Measurements from ENCODE around the gene MYBPC2.
"Not testable (repeated sequence)": the region's sequence is repeated elsewhere in the genome, so short reads cannot be mapped to it uniquely, and the experiment has no call there.

MYBPC2 gene

DNA sequence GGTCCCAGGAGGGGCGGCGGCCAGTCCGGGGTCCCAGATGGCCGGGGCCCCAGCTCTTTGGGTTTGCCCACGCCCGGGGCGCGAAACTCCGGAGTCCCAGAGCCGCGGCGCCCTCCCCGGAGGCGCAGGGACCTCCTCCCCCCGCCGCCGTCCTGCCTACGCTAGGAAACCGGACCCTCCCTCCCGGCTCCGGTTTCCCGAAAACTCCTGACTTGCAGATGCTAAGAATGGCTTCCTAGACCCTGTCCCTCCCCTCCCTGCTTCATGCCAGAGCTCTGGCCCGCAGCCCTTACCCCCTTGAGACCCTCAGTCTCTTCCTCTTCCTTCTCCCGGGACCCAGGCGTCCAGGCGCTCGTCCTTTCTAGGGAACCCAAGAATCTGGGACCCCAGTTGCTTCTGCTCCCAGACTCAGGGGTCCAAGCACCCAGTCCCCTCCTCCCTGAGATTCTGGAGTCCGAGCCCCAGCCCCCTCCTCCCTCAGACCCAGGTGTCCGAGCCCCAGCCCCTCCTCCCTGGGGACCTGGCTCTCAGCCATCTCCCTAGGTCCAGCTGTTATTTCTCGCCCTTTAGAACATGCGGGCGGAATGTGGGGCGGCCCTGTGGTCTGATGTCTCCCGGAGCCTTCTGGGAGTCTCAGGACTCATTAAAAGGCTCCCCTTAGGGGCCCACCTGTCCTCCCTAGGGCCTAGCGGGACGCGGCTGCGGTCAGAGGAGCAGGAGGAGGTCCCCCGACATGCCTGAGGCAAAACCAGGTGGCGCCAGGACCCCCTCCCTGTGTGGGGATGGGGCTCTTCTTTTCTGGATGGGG, at the start of gene MYBPC2:
TSS of gene MYBPC2 (plus strand) at position 672 of the 808 bp plus-strand sequence. CDS start at position 734, 62 bp downstream.
- DNase-seq (ENCODE audit: low read depth in 2 of 2), result no peak

DNA sequence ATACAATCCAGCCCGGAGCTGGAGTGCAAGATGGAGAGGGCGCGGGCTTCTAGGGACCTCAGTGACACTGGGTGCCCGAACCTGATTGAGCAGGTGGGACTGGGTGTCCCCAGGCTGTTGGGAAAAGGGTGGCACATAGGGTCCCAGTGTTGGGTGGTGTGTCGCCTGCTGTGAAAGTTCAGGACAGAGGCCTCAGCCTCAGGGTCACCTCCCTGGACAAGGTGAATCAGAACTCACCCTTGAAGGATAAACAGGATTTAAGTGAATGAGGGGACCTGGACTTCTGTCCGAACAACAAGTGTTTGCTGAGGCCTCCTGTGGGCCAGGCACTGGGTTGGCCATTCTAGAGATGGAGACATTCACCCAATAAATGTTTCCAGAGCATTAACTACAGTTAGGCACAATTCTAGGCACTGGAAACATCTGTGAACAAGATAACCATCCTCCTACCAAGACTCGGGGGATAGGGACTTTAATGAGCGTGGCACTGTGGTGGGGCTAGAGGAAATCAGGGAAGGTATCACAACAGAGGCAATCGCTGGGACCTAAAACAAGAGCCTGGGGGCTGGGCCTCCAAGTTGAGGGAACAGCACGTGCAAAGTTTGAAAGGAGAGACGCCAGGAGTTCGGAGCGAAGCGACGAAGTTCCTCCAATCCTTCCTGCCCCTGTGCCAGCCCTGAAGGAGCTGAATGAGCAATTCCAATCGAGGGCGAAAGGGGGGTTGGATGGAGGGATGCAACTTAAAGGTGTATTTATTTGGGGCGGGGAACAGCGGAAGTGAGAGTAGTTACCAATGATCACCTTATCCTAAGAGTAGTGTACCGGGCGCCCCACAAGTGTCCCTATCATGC, 49.5 kb upstream of the MYBPC2 start:
- DNase-seq (ENCODE audit: low read depth in 2 of 2), result no peak

DNA sequence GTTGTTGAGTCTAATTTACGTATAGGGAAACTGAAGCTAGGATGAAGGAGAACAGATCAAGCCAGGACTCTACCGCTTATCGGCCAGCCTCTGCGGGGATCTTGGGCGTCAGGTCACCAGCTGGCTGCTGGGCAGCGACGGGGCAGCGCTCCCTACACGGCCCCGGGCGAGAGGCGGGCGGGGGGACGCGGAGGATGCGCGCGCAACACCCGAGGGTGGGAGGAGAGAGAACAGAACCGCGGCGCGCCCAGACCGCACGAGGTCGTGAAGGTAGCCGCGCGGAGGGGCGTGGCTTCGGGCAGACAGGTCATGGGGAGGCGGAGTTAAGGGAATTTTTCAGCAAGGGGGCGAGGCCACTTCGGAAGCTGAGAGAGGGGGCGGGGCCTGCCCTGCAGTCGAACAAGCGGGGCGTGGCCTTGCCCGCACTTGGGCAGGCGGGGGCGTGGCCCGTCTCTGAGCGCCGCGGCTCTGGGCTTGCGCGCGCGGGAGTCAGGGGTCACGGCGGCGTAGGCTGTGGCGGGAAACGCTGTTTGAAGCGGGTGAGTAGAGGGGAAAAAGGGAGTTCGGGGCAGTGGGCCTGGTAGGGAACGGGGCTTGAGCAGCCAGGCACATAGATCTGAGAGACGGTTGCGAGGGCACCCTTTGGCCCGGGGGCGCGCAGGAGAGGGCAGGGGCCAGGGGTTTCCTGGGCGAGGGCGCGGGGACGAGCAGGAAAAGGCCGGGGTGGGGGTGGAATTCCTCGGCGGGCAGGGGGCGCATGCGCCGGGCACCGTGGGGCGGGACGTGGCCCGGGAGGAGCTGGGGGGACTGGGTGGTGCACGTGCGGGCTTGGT, 48.6 kb upstream of the MYBPC2 start, which contains the start of gene POLD1:
TSS of gene POLD1 (plus strand) at position 496 of the 833 bp plus-strand sequence. CDS start 14,505 bp downstream, outside the sequence.
- peak; percentile 99 for DNase-seq (ENCODE audit: low read depth in 2 of 2)

DNA sequence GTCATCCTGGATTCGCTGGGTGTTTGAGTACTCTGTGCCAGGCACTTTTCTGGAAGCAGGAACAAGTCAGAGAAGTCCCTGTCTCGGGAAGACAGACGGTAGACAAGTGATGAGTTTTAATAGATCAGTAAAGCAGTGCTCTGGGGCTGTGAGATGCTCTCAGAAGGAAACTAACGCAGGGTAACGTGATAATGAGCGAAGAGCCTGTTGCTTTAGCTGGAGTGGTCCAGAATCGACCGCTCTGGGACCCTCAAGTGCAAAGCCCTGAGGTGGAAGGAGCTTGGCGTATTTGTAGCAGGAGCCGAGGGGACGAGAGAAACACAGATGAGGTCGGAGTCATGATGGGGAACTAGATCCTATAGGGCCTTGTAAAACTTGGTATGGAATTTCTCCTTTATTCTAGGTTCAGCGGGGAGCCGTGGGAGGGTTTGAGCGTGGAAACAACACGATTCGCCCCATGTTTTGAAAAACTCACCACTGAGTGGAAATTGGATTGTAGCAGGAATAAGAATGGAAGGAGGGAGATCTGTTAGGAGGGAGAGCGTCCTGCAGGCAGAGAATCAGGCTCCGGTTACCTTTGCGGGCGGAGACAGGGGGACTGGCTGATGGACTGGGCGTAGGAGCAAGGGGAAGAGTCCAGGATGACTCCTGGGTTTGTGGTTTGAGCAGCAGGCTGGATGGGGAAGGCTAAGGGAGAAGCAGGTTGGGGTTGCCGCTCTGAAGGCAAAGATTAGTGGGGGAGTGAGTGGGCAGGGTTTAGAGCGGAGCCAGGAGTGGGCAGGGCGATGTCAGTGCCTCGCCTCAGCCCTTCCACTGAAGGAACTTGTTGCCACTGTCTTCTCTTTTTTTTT, 47.8 kb upstream of the MYBPC2 start:
- DNase-seq (ENCODE audit: low read depth in 2 of 2), result no peak

DNA sequence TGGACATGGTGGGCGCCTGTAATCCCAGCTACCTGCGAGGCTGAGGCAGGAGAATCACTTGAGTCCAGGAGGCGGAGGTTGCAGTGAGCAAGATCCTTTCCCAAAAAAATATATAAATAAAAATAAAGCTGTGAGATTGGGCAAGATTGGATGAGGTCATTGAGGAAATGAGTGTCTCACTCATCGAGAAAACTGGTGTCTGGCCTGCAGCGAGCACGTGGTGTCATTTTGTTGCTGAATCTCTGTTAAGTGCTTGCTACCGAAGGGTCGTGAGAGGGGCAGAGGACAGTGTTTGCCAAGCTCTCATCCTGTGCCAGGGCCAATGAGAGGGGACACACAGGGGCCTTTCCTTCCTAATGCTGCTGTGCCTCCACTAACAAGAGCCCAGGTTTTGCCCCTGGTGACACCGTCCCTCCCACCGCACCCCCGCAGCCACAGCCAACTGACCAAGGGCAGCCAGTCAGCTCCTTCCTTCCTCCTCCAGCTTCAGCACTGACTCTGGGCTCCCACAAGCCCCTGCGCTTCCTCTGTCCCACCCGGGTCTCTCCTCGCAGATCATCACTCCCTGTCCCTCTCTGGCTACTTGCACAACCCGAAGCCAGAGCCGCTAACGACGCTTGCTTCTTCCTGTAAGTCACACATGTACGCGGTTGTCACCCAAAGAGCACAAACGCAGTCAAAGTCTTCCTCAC, 45.4 kb upstream of the MYBPC2 start:
- no peak for DNase-seq (ENCODE audit: low read depth in 2 of 2)

DNA sequence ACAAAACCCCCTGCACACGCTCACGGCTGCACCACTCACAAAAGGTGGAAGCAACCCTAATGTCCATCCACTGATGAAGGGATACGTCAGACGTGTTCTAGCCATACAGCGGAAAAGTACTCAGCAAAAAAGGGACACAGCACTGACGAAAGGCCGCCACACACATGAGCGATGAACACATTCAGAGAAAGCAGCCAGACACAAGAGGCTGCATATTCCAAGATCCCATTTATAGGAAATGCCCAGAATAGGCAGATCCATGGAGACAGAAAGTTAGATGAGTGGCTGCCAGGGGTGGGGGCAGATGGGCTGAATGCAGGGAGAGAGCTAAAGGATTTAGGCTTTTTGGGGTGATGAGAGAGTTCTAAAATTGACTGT, 44.8 kb upstream of the MYBPC2 start:
- DNase-seq (ENCODE audit: low read depth in 2 of 2), result no peak

DNA sequence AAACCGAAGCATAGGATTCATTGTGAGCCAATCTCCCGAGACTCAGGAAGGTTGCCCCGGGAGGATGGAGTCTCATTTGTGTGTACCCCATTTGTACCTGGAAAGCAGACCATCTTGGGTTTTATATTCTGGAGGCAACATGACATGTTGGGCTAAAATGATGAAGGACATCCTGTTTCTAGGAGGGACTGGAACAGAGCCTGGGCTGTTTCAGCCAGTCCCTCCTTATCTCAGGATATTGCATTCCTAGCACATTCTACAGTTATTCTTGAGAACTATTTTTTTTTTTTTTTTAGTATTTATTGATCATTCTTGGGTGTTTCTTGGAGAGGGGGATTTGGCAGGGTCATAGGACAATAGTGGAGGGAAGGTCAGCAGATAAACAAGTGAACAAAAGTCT, 42.4 kb upstream of the MYBPC2 start:
- not testable (repeated sequence) for DNase-seq (ENCODE audit: low read depth in 2 of 2)

DNA sequence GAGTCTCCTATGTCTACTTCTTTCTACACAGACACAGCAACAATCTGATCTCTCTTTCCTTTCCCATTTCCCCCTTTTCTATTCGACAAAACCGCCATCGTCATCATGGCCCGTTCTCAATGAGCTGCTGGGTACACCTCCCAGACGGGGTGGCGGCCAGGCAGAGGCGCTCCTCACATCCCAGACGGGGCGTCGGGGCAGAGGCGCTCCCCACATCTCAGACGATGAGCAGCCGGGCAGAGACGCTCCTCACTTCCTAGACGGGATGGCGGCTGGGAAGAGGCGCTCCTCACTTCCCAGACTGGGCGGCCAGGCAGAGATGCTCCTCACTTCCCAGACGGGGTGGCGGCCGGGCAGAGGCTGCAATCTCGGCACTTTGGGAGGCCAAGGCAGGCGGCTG, 41.7 kb upstream of the MYBPC2 start:
- DNase-seq (ENCODE audit: low read depth in 2 of 2), result not testable (repeated sequence)

DNA sequence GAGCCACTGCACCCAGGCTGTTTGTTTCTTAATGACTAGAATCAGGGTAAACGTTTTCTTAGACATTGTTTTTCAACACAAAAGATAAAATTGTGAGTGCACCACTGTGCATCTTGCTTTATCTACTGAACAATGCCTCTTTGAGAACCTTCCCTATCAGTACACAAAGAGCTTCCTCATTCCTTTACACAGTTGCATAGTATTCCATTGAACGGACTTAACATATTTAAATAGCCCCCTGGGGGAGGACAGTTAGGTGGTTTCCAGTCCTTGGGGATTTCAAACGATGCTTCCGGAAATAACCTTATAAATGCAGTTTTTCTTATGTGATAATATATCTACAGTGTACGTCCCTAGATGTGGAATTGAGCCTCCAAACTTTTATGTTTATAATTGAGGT, 39.9 kb upstream of the MYBPC2 start:
- DNase-seq (ENCODE audit: low read depth in 2 of 2), result no peak

DNA sequence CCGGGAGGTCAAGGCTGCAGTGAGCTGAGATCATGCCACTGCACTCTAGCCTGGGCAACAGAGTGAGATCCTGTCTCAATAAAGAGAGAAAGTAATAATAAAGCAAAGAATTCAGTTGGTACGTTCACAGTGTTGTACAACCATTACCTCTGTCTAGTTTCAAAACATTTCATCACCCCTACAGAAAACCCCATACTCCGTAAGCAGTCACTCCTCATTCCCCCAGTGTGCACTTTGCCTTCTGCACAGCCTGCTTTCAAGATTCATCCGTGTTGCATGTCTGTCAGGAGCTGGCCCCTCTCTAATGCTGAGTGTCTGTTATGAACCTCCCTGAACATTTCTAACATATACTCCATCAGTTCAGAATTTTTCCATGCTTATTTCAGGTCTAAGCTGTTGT, 39.1 kb upstream of the MYBPC2 start:
- DNase-seq (ENCODE audit: low read depth in 2 of 2), result no peak

DNA sequence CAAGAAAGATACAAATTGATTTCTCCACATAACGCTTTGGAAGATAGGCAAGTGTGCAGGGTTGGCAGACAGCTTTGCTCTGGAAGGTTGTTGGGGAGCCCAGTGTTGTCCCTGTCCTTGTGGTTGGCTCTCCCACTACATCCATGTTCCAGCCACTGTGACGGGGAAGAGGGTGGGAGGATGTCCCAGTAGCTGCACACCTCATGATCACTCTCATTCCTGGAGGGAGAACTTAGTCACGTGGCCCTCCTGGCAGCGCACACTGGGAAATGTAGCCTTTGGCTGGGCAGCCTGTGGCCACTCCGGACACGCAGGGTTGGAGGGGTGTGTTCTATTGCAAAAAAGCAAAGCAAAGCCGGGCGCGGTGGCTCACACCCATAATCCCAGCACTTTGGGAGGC, 38.7 kb upstream of the MYBPC2 start:
- no peak for DNase-seq (ENCODE audit: low read depth in 2 of 2)

DNA sequence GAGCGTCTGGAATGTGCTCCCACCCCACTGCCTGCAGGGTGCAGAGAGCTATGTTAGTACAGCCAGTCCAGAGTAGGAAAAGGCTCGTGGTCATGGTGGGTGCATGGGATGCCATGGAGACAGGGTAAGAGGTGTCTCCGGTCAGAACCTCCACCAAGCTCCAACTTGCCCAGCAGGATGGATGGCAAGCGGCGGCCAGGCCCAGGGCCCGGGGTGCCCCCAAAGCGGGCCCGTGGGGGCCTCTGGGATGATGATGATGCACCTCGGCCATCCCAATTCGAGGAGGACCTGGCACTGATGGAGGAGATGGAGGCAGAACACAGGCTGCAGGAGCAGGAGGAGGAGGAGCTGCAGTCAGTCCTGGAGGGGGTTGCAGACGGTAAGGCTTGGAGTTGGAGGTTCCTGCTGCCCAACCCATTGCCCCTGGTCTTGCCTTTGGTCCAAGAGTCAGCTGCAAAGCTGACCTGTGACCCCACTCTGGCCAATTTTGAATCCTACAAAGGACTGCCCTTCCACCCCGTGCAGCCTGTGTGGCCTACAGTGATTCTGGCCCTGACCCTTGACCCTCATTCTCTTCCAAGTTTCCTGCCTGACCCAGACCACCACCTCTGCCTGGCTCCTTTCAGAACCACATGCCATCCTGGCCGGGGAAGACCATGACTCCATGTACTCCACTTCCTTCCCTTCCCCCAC, 33.9 kb upstream of the MYBPC2 start:
- DNase-seq (ENCODE audit: low read depth in 2 of 2), result no peak

DNA sequence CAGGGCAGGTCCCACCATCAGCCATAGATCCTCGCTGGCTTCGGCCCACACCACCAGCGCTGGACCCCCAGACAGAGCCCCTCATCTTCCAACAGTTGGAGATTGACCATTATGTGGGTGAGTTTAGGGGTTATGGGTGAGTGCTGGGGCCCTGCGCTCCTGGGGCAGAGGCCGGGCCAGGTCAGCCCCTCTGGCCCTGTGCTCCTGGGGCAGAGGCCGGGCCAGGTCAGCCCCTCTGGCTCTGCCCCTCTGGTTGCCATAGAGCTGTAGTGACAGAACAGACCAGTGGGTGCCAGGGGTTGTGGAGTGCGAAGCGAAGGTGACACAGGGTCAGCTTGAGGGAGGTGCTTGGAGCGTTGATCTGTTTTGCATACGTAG, 33.3 kb upstream of the MYBPC2 start:
- DNase-seq (ENCODE audit: low read depth in 2 of 2), result no peak

DNA sequence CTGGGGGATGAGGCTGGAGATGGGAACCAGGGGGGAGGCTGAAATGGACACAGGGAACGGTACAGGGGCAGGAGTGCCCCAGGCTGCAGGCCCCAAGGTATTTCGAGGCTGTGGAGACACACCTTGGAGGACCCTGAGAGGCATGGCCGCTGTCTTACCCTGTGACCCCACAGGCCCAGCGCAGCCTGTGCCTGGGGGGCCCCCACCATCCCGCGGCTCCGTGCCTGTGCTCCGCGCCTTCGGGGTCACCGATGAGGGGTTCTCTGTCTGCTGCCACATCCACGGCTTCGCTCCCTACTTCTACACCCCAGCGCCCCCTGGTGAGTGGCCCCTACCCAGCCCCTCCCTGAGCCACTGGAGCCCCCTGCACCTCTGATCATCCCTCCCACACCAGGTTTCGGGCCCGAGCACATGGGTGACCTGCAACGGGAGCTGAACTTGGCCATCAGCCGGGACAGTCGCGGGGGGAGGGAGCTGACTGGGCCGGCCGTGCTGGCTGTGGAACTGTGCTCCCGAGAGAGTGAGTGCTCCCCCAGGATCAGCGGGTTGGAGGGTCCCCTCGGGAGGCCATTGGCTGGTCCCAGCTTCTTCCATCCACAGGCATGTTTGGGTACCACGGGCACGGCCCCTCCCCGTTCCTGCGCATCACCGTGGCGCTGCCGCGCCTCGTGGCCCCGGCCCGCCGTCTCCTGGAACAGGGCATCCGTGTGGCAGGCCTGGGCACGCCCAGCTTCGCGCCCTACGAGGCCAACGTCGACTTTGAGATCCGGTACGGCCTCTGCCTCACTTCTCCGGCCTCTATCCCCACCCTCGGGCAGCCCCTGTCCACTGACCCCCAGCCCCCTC, 30.9 kb upstream of the MYBPC2 start:
- DNase-seq (ENCODE audit: low read depth in 2 of 2), result no peak

DNA sequence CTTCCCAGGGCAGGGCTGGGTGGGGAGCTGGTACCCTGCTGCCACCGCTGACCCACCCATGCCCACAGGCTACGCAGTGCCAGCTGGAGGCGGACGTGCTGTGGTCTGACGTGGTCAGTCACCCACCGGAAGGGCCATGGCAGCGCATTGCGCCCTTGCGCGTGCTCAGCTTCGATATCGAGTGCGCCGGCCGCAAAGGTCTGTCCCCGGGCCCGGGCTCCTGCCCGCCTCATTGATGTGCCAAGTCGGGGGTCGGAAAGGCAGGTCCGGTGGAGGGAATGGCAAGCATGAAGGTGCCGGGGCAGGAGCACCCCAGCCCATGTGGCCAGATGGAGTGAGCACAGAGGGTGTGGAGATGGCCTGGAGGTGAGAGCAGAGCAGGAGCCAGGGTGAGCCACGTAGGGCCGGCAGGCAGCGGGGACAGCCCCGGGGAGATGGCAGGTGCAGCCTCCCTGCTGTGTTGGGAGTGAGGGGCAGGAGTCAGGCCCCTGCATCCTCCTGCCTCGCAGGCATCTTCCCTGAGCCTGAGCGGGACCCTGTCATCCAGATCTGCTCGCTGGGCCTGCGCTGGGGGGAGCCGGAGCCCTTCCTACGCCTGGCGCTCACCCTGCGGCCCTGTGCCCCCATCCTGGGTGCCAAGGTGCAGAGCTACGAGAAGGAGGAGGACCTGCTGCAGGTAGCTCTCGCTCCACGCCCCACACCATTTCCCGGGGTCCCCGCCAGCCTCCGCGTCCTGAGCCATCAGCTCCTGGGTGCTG, 30.0 kb upstream of the MYBPC2 start:
- no peak for DNase-seq (ENCODE audit: low read depth in 2 of 2)

DNA sequence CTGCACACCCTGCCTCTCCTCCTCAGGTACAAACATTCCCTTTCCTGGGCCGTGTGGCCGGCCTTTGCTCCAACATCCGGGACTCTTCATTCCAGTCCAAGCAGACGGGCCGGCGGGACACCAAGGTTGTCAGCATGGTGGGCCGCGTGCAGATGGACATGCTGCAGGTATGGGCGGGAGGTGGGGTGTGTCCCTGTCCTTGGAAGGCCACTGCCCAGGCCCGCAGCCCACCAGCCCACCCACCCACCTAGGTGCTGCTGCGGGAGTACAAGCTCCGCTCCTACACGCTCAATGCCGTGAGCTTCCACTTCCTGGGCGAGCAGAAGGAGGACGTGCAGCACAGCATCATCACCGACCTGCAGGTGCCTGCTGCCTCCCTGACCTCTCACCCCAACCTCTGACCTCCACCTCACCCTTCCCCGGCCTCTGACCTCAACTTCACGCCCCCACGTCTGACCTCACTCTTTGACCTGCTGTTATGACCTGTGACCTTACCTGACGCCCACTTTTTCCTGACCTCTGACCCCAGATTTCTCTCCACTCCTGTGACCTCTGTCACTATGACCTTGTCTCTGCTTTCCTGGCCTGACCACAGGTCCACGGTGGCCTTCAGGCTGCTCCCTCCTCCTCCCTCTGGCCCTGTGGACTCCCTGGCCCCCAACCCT, 26.4 kb upstream of the MYBPC2 start:
- no peak for DNase-seq (ENCODE audit: low read depth in 2 of 2)

DNA sequence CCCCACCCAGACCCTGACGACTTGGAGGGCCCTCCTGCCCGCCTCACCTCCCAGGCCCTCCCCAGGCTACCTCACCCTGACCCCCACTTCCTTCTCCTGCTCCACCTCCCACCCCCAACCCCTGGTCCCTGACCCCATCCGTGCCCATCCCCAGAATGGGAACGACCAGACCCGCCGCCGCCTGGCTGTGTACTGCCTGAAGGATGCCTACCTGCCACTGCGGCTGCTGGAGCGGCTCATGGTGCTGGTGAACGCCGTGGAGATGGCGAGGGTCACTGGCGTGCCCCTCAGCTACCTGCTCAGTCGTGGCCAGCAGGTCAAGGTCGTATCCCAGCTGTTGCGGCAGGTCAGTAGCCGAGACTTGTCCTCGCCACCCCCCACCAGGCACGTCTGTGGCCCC, 25.9 kb upstream of the MYBPC2 start:
- DNase-seq (ENCODE audit: low read depth in 2 of 2), result no peak

DNA sequence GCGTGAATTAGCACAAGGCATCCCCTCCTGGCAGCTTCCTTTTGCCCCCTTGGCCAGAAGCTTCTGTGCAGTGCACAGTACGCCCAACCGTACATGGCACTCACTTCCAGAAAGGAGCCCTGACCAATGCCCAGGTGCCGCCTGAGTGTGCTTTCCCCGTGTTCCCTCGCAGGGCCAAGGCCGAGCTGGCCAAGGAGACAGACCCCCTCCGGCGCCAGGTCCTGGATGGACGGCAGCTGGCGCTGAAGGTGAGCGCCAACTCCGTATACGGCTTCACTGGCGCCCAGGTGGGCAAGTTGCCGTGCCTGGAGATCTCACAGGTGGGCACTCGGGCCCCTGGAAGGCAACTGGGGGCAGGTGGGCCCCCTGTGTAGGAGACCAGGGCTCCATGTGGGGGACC, 23.3 kb upstream of the MYBPC2 start:
- no peak for DNase-seq (ENCODE audit: low read depth in 2 of 2)

Data from activated CD4-positive, alpha-beta T cell treated with anti-CD3 and anti-CD28 coated beads for 24 hours (primary cell).